UCSD-AML1 (cell line): Measurements from ENCODE around the gene WDR86.

Experiments used
- DNase-seq: peaks from one replicate; lab custom pipeline; 2025; ENCODE audit not compliant: unreplicated experiment; lab: John Stamatoyannopoulos, UW

WDR86 gene

DNA sequence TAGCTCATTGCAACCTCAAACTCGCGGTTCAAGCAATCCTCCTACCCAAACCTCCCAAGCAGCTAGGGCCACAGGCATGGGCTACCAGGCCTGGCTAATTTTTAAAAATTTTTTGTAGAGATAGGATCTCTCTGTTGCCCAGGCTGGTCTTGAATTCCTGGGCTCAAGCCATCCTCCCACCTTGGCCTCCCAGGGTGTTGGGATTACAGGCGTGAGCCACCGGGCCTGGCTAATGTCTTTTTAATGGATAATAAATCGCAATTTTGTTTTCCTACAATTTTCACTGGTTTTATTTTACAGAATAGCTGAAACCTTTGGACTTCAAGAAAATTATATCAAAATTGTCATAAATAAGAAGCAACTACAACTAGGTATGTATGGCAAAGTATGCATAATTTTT, 57.3 kb downstream of the WDR86 start:
- no peak for DNase-seq

DNA sequence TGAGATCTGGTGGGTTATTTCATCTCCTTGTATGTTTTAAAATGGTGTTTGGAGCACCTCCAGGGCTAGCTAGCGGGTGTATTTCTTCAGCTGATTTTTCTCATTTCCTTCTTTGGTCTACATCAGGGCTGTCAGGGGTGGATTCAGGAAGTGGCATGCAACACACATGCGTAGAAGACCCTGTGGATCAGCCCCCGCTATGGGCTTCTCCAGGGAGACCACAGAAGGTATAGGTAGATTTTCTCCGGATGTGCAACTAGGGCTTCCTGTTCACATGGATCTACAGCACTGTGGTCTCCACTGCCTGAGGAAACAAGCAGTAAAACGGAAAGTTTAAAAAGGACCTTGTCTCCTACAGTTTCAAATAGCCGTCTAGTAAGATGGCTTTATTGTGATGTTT, 57.9 kb downstream of the WDR86 start:
- DNase-seq: peak; percentile 61

DNA sequence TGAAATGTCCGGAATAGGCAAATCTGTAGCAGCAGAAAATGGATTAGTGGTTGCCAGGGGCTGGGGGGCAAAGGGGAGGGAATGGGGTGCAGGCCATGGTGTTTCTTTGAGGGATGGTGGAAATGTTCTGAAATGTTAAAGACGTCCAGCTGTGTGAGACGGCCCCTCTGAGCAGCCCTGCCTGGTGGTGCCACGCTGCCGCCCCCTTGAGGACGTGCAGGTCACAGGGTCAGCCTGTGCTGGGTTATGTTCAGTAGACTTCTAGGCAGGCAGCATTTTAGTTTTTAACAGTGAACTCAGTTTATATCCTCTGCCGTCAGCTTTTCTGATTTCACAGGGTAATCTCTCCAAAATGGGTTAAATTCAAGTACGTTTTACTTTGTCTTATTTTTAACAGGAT, 58.8 kb downstream of the WDR86 start:
- DNase-seq: peak; percentile 37

DNA sequence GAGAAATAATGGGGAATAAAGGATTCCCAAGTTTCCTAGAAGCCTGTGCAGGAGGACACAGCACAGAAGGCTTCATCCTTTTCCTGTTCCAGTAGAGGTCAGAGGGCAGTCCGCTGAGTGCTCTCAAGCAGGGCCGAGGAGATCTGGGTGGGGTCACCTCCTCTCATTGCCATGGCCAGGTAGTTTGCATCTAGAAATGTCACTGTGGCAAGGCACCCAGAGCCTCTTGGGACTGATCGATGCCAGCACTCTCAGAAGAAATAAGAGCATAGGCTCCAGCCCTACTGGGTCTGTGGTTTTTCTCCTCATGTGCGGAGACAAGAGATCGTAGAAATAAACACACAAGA, 60.4 kb downstream of the WDR86 start:
- DNase-seq: no peak

DNA sequence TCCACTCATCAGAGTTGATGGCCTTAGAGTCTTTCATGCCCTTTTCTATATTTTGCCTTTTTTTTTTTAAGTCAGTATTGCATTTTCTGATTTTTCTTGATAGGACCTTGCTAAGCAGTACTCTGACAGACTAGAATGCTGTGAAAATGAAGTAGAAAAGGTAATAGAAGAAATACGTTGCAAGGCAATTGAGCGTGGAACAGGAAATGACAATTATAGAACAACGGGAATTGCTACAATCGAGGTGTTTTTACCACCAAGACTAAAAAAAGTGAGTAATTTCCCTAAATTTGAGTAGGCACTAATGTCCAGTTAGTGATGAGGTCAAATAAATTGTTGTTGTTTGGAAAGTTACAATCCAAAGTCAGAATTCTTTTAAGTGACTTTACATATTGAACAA, 60.9 kb downstream of the WDR86 start:
- no peak for DNase-seq

DNA sequence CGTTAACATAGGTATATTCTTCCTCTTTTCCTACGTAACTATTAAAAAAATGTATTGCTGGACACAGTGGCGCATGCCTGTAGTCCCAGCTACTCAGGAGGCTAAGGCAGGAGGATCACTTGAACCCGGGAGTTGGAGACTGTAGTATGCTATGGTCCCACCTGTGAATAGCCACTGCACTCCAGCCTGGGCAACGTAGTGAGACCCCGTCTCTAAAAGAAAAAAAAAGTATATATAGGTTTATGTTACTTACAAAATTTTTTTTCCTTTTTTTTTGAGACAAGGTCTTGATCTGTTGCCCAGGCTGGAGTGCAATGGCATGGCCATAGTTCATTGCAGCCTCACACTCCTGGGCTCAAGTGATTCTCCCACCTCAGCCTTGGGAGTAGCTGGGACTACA, 62.6 kb downstream of the WDR86 start:
- no peak for DNase-seq

DNA sequence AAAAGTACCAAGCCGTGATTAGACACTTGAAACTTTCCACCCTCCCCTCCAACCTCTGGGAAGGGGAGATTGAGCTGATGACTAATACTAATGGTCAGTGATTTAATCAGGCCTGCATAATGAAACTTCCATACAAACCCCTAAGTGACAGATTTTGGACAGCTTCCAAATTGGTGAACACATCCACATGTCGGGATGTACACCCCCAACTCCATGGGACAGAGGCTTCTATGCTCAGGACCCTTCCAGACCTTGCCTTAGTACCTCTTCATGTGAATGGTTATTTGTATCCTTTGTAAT, 63.4 kb downstream of the WDR86 start:
- no peak for DNase-seq

DNA sequence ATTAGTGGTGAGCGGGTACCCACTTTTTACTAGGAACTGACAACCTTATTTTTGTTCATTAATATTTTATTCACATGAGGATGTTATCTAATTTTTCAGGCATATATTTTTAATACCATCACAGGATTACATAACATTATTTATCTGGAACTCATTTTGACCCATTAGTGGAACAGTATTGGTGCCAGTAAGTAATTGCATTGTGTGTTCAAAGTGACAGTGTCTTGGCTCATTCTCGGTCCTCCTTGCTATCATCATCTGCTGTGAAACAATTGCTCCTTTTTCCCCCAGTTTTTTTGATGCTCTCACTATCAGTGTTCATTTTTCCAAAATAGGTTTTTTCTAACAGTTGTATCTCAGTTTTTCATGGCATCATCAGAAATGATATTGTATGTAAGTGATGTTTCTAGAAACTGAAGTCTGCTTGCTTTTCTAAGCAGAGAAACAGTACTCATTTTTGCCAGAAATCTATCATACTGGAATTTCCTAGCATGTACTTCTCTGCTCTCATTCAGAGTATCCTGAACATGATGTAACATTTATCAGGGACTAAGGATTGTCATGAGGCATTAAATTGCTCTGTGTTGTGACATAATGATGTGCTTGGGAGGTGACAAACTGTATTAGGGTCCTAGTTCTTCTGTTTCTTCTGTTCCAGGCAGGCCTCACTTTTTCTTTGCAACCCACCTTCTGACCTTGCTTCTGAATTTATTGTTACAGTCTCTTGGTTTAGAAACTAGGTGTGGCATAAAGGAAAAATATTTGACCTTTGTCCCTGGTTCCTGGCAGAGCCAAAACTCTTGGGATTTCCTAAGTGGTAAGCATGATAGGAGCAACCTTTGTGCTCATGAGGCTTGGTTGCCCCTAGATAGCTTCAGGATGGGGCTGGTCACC, 64.0 kb downstream of the WDR86 start:
- DNase-seq: no peak

DNA sequence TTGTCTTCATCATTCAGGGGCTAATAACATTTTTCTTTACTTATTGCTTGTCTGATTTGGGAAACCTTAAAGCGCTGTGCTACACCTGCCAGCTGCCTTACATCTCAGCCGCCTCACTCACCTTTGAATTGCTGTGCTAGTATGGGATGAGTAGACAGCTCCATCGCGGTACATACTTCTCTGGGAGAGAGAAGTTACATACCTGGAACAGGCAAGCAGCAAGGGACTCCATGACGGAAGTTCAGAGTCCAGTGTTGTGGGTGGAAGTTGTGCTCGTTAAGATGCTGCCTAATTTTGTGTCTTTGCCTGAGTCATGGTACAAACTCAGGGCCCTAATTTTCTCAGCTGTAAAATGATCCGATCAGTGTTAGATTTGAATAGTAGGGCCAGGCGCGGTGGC, 66.3 kb downstream of the WDR86 start:
- DNase-seq: no peak

DNA sequence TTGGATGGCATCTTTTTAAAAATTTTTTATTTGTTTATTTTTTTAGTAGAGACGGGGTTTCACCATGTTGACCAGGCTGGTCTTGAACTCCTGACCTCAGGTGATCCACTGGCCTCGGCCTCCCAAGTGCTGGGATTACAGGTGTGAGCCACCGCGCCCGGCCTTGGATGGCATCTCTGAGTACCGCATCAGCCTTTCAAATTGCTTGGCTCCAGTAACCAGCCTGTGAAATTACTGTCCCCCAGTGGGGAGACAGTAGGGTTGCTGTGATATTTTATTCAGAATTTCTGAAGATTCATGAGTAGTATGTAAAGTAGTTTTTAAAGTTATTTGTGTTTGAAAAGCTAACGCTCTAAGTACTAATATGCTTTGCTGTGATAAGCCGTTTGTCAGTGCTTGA, 67.0 kb downstream of the WDR86 start:
- no peak for DNase-seq

DNA sequence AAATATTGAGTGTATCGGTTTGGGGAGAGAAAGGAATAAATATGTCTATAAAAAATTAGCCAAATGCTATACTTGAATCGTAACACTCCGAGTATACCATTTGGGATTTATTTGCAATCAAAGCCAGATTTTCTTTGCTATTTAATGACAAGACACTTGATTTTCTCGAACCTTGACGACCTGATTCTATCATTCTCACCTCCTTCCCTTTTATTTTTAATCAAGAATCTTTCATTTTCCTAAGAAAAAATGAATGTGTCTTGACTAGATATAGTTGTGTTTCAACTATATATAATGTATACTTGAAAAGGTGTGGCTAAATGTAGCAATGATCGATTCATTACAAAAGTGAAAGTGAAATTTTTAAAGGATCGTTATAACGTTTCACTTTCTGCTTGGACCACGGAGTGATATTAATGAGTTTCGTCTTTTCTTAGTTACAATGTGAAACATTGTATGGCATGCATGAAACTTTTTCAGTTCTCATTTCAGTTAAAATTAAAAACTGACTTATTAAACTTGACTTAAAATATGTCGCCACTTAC, 67.7 kb downstream of the WDR86 start:
- no peak for DNase-seq

DNA sequence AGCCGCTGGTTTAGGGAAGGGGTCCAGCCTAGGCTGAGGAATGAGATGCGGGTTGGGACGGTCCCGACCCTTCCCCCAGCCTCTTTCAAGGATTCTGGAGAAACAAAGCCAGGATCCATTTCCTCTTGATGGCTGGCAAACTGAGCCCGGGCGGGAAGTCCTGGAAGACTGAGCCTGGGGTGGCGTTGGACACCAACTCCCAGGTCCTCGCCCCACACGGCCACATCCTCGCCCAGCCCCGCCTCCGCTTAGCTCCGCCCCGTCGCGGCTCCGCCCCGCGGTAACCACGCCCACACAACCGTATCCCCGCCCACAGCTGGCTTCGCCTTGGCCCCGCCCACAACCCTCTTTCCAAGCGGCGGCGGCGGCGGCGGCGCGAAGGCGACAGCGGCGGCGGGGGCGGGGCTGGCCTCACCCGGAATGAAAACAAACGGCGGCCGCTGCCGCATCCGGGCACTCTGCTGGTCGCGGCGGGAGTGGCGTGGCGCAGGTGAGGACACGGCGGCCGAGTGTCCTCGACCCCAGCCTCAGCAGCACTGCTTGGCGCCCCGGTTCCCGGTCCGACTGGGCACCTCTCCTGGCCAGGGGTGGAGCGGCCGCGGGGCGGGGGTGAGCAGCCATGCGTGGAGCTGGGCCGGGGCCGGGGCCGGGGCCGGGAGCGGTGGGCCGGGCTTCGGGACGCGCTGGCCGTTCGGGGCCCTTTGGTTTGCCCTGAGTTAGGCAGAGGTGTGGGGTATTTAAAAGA, 68.3 kb downstream of the WDR86 start, which contains the start of gene NUB1:
Gene NUB1, plus strand, starts transcription at position 456 of the 745 bp plus-strand sequence. CDS start 3,538 bp downstream, outside the sequence.
- DNase-seq: peak; percentile 84

DNA sequence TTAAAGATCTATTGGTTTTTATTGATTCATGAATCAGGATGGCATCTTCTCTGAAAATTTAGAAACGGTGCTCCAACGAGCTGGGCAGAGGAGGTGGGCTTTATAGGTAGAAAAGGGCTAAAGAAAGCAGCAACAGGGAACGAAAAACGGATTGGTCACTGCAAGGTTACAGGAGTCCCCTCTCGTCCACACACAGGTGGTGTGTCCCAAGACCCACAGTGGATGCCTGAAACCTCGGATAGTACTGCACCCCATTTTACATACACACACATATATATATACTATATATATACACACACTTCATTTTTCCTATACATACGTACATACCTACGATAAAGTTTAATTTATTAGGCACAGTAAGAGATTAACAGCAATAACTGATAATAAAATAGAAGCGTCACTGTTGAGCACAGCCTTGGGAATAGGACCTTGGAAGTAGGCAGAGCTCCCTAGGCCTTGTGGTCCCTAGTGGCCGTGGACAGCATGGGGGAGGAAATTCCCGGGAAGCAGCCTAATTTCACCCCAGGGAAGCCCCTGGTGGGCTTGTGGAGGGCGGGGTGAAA, 69.0 kb downstream of the WDR86 start:
- DNase-seq: no peak

DNA sequence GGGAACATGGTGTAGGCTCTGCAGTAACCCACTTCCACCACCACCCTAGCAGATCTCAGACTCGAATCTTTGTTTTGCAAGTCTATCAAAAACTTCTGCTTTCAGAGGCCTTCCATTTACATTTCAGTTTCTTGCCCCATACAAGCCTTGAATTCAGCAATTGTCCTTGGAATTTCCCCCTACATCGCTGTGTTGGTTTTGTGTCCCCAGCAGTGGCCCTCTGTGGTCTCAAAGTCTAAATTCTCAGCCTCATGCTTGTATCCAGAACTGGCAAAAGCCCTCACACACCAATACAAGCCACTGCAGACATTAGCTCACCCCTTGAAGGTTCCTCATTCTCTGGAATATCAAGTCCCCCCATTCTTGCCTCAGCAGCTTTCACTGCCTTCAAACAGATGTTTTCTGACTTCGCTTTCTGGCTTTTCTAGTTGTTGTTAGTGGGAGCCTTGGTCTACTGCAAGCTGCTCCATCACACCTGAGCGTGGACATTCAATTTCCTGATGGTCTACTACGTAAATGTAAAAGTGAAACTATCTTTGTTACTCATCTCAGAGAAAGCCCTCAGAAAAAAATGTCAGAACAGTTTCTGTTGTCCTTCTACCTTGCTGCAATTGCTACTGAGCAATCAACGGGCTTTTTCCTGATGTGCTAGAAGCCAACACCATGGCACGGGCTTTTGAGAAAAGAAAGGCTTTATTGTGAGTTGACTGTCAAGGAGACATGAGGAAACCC, 70.0 kb downstream of the WDR86 start:
- no peak for DNase-seq

DNA sequence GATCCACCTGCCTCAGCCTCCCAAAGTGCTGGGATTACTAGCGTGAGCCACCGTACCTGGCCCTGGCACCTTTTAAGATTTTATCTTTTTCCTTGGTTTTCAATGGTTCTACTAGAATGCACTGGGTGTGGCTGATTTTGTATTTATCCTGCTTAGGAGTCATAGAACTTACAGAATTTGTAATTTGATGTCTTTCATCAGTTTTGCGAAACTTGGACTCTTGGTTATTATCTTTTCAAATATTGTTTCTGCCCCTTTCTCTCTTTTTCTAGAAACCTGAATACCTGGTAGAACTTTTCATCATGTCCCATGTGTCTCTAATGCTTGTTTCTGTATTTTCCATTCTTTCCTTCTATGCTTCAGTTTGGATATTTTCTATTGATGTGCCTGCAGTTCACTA, 71.0 kb downstream of the WDR86 start:
- no peak for DNase-seq

DNA sequence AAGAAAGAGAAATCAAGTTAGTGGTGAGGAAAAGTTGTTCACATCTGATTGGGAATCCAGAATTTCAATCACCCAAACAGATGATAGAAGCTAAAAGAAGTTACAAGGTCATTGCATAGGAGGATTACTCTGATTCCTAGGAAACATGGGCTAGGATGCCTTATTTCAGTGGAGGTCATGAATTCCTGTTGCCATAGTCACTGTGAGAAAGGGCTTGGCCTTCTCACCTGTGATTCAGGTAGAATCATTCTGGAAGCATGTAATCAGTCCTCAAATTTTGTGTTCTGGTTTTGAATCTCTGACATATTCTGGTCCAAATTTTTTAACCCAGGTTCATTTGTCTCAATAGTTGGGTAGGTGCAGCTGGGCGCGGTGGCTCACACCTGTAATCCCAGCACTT, 72.5 kb downstream of the WDR86 start:
- no peak for DNase-seq

DNA sequence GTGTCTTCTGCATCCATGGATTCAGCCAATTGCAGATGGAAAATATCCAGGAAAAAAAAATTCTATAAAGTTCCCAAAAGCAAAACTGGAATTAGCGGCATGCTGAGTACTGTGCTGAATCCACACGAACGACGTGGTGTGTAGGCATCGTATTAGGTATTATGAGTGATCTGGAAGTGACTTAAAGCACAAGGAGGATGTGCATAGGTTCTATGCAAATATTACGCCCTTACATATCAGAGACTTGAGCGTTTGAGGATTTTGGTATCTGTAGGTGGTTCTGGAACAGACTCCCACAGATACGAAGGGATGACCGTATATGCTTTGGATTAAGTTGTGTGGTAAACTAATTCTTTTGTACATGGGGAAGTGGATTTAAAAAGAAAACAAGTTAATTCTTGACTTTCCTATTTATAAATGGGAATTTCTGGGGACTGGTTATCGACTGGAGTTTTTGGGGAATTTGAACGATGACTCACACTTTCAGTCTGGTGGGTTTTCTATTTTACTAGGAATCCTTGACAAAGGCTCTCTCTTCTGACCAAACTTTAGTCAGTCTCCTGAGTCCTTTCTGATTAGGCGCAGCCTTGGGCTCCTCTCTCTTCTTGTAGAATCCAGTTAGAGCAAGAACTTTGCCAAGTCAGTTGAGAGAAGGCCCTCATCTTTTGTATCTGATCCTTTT, 73.7 kb downstream of the WDR86 start:
- no peak for DNase-seq

DNA sequence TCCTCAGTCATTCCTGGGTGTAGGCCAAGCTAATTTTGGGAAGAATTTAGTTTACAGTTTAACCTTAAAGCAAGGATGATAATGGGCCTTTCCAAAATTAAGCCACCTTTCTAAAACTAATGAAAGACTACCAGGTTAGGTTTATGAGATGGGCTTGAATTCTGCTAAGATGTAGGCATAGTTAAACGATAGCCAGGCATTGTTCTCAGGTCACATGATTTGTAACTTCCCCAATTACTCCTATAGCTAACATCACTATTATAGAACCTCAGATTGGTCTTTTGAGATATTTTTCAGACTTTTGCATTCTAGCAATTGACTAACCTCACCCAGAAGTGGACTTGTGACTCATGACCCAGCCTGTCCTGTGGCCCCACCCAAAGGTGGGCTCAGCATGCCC, 75.2 kb downstream of the WDR86 start:
- no peak for DNase-seq
